ENCODE results near the gene KLHL29.

DNA sequence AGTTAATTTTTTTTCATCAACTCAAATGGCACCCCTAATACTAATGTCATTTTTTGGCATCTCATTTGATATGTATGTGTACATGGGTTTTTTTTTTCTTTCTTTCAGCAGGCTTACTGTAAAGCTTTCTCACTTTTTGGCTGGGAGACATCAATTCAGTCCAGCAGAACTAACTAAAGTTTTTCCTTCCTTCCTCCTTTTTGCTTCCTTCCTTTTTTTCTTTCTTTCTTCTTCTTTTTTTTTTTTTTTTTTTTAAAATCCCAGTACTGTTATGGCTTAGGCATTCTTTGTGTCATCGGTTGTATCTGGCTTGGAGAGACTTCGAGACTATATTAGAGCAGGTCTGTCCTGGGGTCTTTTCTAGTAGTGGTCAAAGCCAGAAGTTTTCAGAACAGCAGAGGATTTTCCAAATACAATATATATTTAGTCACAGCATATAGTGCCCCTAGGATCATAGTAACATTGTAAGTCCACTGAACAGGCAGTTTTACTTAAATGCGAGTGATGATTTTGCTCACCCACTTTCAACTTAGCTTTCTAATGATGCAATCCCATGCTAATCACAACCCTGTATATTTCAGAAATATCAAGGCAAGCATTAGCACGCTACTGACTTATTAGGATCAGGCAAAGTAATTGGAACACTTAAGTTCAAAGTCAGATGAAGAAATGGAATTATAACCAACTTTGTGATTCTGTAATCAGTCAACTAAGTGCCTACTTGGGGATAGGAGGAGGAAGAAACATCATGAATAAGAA is 4.0 kb downstream of the KLHL29 start:
- TF ChIP-seq CTCF (IDR thresholded peaks at IDR 0.05; ENCODE audit: extremely low read depth in 1 of 2, insufficient read depth in 1 of 2, low read depth in 1 of 2, low read length in 2 of 2), result no peak
- no peak for TF ChIP-seq POLR2A (IDR thresholded peaks at IDR 0.05; ENCODE audit: low read depth, low read length)
- TF ChIP-seq FOS (IDR thresholded peaks at IDR 0.05; ENCODE audit: borderline replicate concordance, insufficient read depth, low read length), result no peak
- TF ChIP-seq POLR2AphosphoS5 (IDR thresholded peaks at IDR 0.05; ENCODE audit: insufficient read depth, low read depth, low read length), result no peak
- no peak for TF ChIP-seq EZH2 (IDR thresholded peaks at IDR 0.05; ENCODE audit: borderline replicate concordance, low read depth, low read length, severe bottlenecking)

Data from endothelial cell of umbilical vein (primary cell).